Mesenteric fat pad (tissue), 1 donor: ENCODE results near the gene RAB3A. TPM values are rescaled to one million over a fixed set of nuclear protein-coding genes. Genes with fewer than 3 reads are reported as not detected.

Source experiments
- DNase-seq: peaks from one replicate; pipeline ENCODE4 v3.0.0-alpha.2; 2020; ENCODE audit warnings: low spot score
- total RNA-seq: library from RNA; stranded (reverse); fragmentation: NEBNext Ultra II Directional; extraction: Animal tissue kit (Norgen Biotek cat#: 25700); gene quantifications from one replicate; pipeline ENCODE4 v1.2.1, GENCODE V29; 2021
- donor health status: DM: yes; HTN: yes; CAD: no.

The RAB3A gene
- total RNA-seq, 1 donor from 2014 or later = 3.0 TPM

DNA sequence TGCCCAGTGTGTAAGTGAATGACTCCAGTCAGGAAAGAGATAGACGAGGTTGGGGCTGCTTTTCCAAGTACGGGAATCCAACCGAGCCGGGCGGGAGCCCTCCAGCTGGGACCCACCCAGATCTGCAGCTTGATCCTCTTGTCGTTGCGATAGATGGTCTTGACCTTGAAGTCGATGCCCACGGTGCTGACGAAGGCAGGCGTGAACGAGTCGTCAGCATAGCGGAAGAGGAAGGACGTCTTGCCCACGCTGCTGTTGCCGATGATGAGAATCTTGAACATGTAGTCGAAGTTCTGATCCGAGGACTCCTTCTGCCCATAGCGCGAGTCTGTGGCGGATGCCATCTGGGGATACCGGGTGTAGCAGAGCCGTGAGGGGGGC lies 1.5 kb downstream of the RAB3A start:
- no peak for DNase-seq

DNA sequence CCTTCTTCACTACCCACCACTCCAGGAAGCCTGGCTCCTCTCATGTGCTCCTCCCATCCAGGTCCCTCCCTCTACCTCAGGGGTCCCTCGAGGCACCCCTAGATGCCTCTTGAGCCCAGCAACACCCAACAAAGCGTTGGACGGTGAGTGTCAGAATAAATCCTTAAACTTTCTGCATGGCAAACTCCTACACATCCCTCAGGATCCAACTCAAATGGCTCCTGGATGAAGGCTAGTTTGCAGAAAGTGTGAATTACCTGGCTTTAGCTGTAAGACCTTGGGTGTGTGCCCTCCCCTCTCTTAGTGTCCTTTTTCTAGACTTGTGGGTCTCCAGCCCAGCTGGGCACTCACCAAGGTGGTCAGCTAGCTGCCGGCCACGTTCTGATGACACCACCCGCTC lies 5.5 kb downstream of the RAB3A start:
- DNase-seq = no peak

GRCh38 chr19:18197941-18198340 lies 5.9 kb downstream of the RAB3A start:
- DNase-seq = no peak

- no peak for DNase-seq
Measured at GRCh38 chr19:18197306-18197705, 6.5 kb downstream of the RAB3A start.

DNA sequence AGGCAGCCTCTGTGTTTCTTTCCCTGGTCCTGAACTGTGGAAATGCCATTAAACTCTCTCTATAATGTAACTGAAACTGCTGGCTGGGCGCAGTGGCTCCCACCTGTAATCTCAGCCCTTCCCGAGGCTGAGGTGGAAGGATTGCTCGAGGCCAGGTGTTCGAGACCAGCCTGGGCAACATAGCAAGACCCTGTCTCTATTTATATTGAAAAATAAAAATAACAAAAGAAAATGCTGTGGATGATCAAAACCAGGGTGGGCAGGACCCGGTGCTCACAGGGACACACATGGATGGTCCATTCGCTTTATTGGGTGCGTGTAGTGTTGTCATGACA lies 7.4 kb downstream of the RAB3A start:
- no peak for DNase-seq

GRCh38 chr19:18194554-18195238 lies 9.1 kb downstream of the RAB3A start:
- no peak for DNase-seq

DNA sequence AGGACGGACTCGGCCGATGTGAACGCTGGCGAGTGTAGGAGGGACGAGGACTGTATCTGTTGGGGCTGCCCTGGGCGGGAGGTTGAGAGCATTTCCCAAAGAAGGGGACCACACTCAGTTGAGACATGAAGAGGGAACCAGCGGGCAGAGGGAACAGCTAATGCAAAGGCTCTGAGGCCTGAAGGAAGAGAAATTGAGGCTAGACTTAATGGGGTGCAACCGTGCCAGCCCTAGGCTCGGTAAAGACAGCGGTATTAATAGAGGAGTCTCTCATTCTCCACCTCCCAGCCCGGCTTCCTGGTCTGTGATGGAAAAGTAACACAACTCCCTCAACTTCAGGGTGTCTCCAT lies 9.7 kb downstream of the RAB3A start:
- DNase-seq = no peak

- DNase-seq = no peak
Measured at GRCh38 chr19:18193388-18194180, 10.3 kb downstream of the RAB3A start.

GRCh38 chr19:18192673-18193387 lies 11.0 kb downstream of the RAB3A start, which contains the start of gene MPV17L2:
TSS of gene MPV17L2 (plus strand) at chr19:18193218. CDS start at chr19:18193282, 64 bp downstream.
- DNase-seq = peak; percentile 100

- DNase-seq = no peak
Measured at GRCh38 chr19:18191640-18192062, 12.2 kb downstream of the RAB3A start.

DNA sequence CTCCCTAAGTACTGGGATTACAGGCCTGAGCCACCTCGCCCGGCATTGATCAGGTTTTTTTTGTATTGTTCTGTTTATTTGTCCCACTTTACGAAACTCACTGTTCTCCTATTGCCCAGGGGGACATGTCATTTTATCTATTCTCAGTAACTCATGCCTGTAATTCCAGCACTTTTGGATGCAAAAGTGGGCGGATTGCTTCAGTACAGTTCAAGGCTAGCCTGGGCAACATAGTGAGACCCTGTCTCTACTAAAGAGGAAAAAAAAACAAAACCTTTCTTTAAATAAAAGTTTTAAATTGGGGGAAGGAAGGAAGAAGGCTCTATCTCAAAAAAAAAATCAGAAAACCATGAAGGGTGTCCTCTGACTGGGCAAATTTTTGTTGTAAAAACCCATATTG lies 13.6 kb downstream of the RAB3A start:
- DNase-seq = no peak

GRCh38 chr19:18185538-18185937 lies 18.3 kb downstream of the RAB3A start:
- DNase-seq = no peak

- no peak for DNase-seq
Measured at GRCh38 chr19:18183529-18183928, 20.3 kb downstream of the RAB3A start.

DNA sequence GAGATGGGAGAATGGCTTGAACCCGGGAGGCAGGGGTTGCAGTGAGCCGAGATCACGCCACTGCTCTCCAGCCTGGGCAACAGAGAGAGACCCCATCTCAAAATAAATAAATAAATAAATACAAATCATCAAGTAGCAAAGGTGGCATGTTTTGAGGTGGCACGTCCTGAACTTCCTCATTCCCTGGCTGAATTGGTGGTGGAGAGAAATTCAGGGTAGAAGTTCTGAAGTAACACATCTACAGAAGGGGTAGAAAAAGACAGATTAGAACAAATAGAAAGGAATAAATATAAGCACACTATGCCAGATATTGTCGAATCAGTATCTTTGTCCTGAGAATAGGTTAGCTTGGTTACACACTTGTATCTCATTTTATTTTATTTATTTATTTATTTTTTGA lies 23.9 kb downstream of the RAB3A start:
- DNase-seq = no peak

- DNase-seq = no peak
Measured at GRCh38 chr19:18176367-18177310, 27.2 kb downstream of the RAB3A start.

DNA sequence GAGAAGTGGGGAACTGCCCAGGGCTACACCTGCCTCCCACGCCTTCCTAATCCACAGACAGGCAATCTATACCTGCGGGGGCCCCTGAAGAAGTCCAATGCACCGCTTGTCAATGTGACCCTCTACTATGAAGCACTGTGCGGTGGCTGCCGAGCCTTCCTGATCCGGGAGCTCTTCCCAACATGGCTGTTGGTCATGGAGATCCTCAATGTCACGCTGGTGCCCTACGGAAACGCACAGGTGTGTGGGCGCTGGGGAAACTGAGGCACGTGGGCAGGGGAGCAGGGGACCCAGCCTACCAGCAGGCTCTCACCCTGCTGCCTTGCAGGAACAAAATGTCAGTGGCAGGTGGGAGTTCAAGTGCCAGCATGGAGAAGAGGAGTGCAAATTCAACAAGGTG lies 28.9 kb downstream of the RAB3A start:
- DNase-seq = no peak

GRCh38 chr19:18173572-18174288 lies 30.1 kb downstream of the RAB3A start, which contains the start of gene IFI30:
TSS of gene IFI30 (plus strand) at chr19:18173813. CDS start at chr19:18173842, 29 bp downstream.
- DNase-seq = peak; percentile 94

GRCh38 chr19:18173054-18173571 lies 30.7 kb downstream of the RAB3A start:
- DNase-seq = no peak

GRCh38 chr19:18172331-18173053 lies 31.4 kb downstream of the RAB3A start:
- DNase-seq = no peak
